ENCODE measurements around the gene CYP2U1. TPM values are rescaled to one million over a fixed set of nuclear protein-coding genes. Genes with fewer than 3 reads are reported as not detected.
"Not testable (repeated sequence)": the region's sequence is repeated elsewhere in the genome, so short reads cannot be mapped to it uniquely, and the experiment has no call there.

The CYP2U1 gene
- total and polyA plus RNA-seq, 2 experiments from 2014 or later = 3.2 to 9.9 TPM

- no peak for TF ChIP-seq ZNF462 (CRISPR knock-in tag; IDR thresholded peaks at IDR 0.05)
- TF ChIP-seq CTCF (conservative IDR thresholded peaks at IDR 0.05; ENCODE audit: low read depth in 2 of 2) = no peak
These were observed 8.6 kb upstream of the CYP2U1 start (continued) for GRCh38 chr4:107922486-107923473.

- not testable (repeated sequence) for H3K27ac ChIP-seq (ENCODE audit: low read depth); H3K9me3 Mint-ChIP-seq; H3K36me3 ChIP-seq (ENCODE audit: insufficient read depth); DNase-seq (ENCODE audit: low spot score); H3K4me3 Mint-ChIP-seq; H2AFZ ChIP-seq; H4K20me1 ChIP-seq (replicated peaks; ENCODE audit: insufficient read depth); H3K4me1 Mint-ChIP-seq; H3K4me2 ChIP-seq; ATAC-seq; H3F3A ChIP-seq (replicated peaks; ENCODE audit: low read depth); H3K4me1 ChIP-seq (ENCODE audit: insufficient read depth); H3K79me2 ChIP-seq (replicated peaks; ENCODE audit: insufficient read depth); H3K36me3 Mint-ChIP-seq (ENCODE audit: low read depth); H3K4me3 ChIP-seq; H3K27ac Mint-ChIP-seq; H3K9me2 ChIP-seq (ENCODE audit: insufficient read depth); H3K27me3 Mint-ChIP-seq (ENCODE audit: insufficient read depth, low read depth, poor library complexity)
- peaks cover 18% of the 10 kb centered on the region for H3K27me3 ChIP-seq (ENCODE audit: insufficient read depth)
These were observed 5.6 kb upstream of the CYP2U1 start for GRCh38 chr4:107925713-107926112.

- H3K36me3 ChIP-seq (ENCODE audit: insufficient read depth); H3K4me3 Mint-ChIP-seq; H3K36me3 Mint-ChIP-seq (ENCODE audit: low read depth); H3K27ac Mint-ChIP-seq; H3K79me2 ChIP-seq (replicated peaks; ENCODE audit: insufficient read depth); H4K20me1 ChIP-seq (replicated peaks; ENCODE audit: insufficient read depth); H3K4me2 ChIP-seq; H3K27ac ChIP-seq (ENCODE audit: low read depth); H3F3A ChIP-seq (replicated peaks; ENCODE audit: low read depth); H3K9me3 Mint-ChIP-seq; H3K27me3 Mint-ChIP-seq (ENCODE audit: insufficient read depth, low read depth, poor library complexity); H2AFZ ChIP-seq; H3K4me3 ChIP-seq; ATAC-seq; H3K9me2 ChIP-seq (ENCODE audit: insufficient read depth); H3K4me1 Mint-ChIP-seq; DNase-seq (ENCODE audit: low spot score); H3K4me1 ChIP-seq (ENCODE audit: insufficient read depth): not testable (repeated sequence)
- H3K27me3 ChIP-seq (ENCODE audit: insufficient read depth) = peaks cover 24% of the 10 kb centered on the region
These were observed 4.5 kb upstream of the CYP2U1 start for GRCh38 chr4:107926875-107927274.
